Endothelial cell (in vitro differentiated cells): ENCODE data around the gene MUSK. TPM values are rescaled to one million over a fixed set of nuclear protein-coding genes. Genes with fewer than 3 reads are reported as not detected.

ENCODE experiments used
- DNase-seq: peaks from one replicate; pipeline ENCODE4 v3.0.0; 2021; ENCODE audit warnings: low spot score
- H3K27ac Mint-ChIP-seq: one replicate; pipeline ENCODE4 v1.8.0; 2021; ENCODE audit warnings: mixed read lengths, inconsistent platforms; ENCODE audit not compliant: unreplicated experiment
- H3K27me3 Mint-ChIP-seq: one replicate; pipeline ENCODE4 v1.8.0; 2021; ENCODE audit warnings: mild to moderate bottlenecking, moderate library complexity, mixed read lengths, inconsistent platforms; ENCODE audit not compliant: unreplicated experiment
- H3K36me3 Mint-ChIP-seq: one replicate; pipeline ENCODE4 v1.8.0; 2021; ENCODE audit warnings: mild to moderate bottlenecking, low read depth, mixed read lengths, inconsistent platforms; ENCODE audit not compliant: unreplicated experiment
- H3K4me1 Mint-ChIP-seq: one replicate; pipeline ENCODE4 v1.8.0; 2021; ENCODE audit warnings: mild to moderate bottlenecking, mixed read lengths, inconsistent platforms; ENCODE audit not compliant: unreplicated experiment
- H3K4me3 Mint-ChIP-seq: one replicate; pipeline ENCODE4 v1.8.0; 2021; ENCODE audit warnings: mild to moderate bottlenecking, mixed read lengths, inconsistent platforms; ENCODE audit not compliant: unreplicated experiment
- H3K9me3 Mint-ChIP-seq: one replicate; pipeline ENCODE4 v1.8.0; 2021; ENCODE audit warnings: mixed read lengths, inconsistent platforms; ENCODE audit not compliant: unreplicated experiment
- total RNA-seq: library from RNA; stranded (reverse); fragmentation: NEBNext Ultra II Directional; extraction: Animal tissue kit (Norgen Biotek cat#: 25700); gene quantifications from one replicate; pipeline ENCODE4 v1.2.1, GENCODE V29; 2021; ENCODE audit not compliant: unreplicated experiment
- TF ChIP-seq, protein P1 (sequence below): fragments of 200-600 bp; sonication (generic); IDR thresholded peaks from one replicate; pipeline ENCODE4 v1.5.0; 2021; ENCODE audit warnings: antibody characterized with exemption; ENCODE audit not compliant: unreplicated experiment

MUSK gene
- total RNA-seq, 1 donor from 2014 or later: not detected

DNA sequence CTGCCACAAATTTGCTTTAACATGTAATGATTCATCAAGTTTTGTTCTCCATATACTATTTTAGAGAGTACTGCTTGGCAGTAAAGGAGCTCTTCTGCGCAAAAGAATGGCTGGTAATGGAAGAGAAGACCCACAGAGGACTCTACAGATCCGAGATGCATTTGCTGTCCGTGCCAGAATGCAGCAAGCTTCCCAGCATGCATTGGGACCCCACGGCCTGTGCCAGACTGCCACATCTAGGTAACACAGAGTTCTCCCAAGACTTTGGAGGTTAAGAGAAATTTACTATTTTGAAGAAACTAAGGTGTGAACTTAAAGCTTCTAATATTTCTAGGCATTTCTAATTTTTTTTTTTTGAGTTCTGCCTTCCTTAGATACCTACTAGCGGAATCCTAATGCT is 107.1 kb downstream of the MUSK start:
- Mint-ChIP-seq H3K9me3 (no peaks in the 10 kb centered on the region), H3K36me3 (no peaks in the 10 kb centered on the region), H3K4me1 (peaks cover 3% of the 10 kb centered on the region), H3K27ac (no peak overlapping the region), H3K27me3 (no peaks in the 10 kb centered on the region), H3K4me3 (no peak overlapping the region)
- TF ChIP-seq, protein P1, sequence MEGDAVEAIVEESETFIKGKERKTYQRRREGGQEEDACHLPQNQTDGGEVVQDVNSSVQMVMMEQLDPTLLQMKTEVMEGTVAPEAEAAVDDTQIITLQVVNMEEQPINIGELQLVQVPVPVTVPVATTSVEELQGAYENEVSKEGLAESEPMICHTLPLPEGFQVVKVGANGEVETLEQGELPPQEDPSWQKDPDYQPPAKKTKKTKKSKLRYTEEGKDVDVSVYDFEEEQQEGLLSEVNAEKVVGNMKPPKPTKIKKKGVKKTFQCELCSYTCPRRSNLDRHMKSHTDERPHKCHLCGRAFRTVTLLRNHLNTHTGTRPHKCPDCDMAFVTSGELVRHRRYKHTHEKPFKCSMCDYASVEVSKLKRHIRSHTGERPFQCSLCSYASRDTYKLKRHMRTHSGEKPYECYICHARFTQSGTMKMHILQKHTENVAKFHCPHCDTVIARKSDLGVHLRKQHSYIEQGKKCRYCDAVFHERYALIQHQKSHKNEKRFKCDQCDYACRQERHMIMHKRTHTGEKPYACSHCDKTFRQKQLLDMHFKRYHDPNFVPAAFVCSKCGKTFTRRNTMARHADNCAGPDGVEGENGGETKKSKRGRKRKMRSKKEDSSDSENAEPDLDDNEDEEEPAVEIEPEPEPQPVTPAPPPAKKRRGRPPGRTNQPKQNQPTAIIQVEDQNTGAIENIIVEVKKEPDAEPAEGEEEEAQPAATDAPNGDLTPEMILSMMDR: no peak
- no peak for DNase-seq

DNA sequence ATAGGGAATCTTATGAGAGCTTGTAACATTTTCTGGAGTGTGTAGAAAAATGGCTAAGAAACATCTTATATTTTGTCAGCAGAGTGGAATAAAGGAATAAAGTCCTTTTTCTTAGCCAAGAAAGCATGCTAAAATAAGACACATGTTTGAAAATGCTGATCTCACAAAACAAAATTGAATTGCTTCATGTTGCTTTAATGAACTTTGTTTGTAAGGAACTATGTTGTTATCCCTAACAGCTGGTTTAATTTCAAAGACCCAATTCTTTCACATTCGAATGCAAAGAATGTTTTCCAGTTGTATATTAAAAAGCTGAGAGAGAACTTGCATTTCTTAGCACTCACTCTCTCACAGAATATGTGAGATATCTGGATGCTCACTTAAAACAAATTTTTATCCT is 107.6 kb downstream of the MUSK start:
- Mint-ChIP-seq H3K36me3 (no peaks in the 10 kb centered on the region), H3K4me1 (peaks cover 3% of the 10 kb centered on the region), H3K27me3 (no peaks in the 10 kb centered on the region), H3K27ac (no peak overlapping the region), H3K9me3 (no peaks in the 10 kb centered on the region), H3K4me3 (no peak overlapping the region)
- TF ChIP-seq, protein P1: no peak
- no peak for DNase-seq

DNA sequence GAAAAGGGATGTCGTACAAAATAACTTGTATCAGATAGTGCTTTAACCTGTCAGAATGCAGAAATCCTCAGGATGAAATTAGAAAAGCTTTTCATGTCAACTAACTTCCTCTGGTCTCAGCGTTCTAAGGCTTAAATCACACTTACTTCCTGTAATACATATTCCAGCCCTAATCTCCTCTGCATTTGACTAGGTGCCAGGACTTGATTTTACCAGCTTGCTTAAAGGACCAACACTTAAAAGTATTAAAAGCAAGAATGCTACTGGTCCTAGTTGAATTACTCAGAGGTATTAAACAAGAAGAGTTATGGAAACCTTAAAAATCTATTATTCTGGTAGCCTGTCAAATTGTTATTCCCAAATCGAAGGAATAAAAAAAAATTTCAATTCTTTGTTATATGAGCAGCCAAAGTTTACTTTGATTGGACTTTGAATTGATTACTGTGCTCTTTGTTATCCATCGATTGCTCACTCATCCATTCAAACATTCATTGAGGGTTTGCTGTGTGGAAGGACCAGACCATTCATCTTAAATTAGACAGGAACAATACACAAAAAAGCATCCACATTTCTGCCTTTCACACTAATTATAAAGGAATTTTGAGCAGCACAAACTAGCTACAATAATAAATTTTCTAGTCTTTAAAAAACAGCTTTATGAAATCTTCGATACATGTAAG is 108.7 kb downstream of the MUSK start:
- Mint-ChIP-seq H3K4me3 (no peak overlapping the region), H3K4me1 (peaks cover 3% of the 10 kb centered on the region), H3K27ac (no peak overlapping the region), H3K36me3 (no peaks in the 10 kb centered on the region), H3K27me3 (no peaks in the 10 kb centered on the region), H3K9me3 (no peaks in the 10 kb centered on the region)
- TF ChIP-seq, protein P1: no peak
- DNase-seq: no peak

DNA sequence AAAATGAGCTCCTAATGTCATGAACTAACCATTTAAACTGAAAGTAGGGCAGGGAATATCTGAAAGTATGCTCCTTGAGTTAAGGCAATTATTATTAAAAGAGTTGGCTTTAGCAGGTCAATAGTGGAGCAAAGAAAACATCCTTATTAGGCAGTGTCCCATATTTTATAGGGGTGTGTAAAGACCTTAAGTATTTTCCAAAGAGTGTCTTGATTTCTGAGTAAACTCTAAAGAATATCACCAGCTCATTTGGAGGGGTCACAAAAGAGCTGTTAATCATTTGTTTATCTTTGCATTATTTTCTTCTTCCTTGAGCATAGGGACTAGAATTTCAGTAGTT is 109.3 kb downstream of the MUSK start:
- no peak overlapping the region for H3K4me3 Mint-ChIP-seq
- H3K9me3 Mint-ChIP-seq: no peaks in the 10 kb centered on the region
- TF ChIP-seq, protein P1: no peak
- H3K4me1 Mint-ChIP-seq: peaks cover 3% of the 10 kb centered on the region
- H3K36me3 Mint-ChIP-seq: no peaks in the 10 kb centered on the region
- no peak for DNase-seq
- no peaks in the 10 kb centered on the region for H3K27me3 Mint-ChIP-seq
- H3K27ac Mint-ChIP-seq: no peak overlapping the region

DNA sequence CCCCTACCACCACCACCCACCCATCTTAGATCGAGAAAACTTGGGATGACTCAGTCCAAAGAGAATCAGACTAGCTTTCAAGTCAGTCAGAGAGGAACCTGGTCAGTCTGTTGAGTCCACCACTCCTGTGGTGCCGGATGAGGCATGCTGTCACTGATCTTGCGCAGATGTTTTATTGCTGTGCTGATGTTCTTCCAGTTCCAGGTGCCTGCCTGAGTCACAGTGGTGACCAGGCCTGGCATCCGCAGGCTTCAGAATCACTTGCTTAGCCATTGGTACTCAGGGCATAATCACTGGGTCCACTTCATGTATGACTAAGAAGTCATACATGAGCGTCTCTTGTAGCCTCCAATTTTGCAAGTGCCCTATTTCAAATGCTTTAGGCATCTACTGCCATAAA is 114.1 kb downstream of the MUSK start:
- Mint-ChIP-seq H3K36me3 (no peaks in the 10 kb centered on the region), H3K4me1 (no peaks in the 10 kb centered on the region), H3K9me3 (no peaks in the 10 kb centered on the region), H3K4me3 (no peak overlapping the region), H3K27me3 (no peaks in the 10 kb centered on the region), H3K27ac (no peak overlapping the region)
- TF ChIP-seq, protein P1: no peak
- DNase-seq: no peak
